Upper lobe of left lung (tissue), 4 donors: ENCODE measurements around the gene TRIML1.

Source experiments
- EP300 ChIP-seq, 4 donors: sonication (generic); formaldehyde crosslinking; IDR thresholded peaks; one replicate each; pipeline ENCODE4 v1.5.1; 2017; ENCODE audit warnings: antibody characterized with exemption in 4 of 4, control low read depth in 2 of 4
- POLR2A ChIP-seq, 4 donors: fragments of 450-650 bp; IDR thresholded peaks; one replicate each; pipeline ENCODE4 v1.5.1; 2016 to 2017; ENCODE audit warnings: antibody characterized with exemption in 4 of 4, mild to moderate bottlenecking in 2 of 4
- POLR2AphosphoS5 ChIP-seq, 2 donors: sonication (generic); formaldehyde crosslinking; IDR thresholded peaks; one replicate each; pipeline ENCODE4 v1.5.1; 2017; ENCODE audit warnings: antibody characterized with exemption in 2 of 2
- TF ChIP-seq, protein P1 (sequence below), 6 experiments: fragments of 450-650 bp in 4 of 6; fragments of 200-600 bp in 2 of 6; sonication (generic) in 2 of 6; IDR thresholded peaks; one replicate each; pipeline ENCODE4 v1.5.1; 2016 to 2019; ENCODE audit warnings: antibody characterized with exemption in 6 of 6

DNA sequence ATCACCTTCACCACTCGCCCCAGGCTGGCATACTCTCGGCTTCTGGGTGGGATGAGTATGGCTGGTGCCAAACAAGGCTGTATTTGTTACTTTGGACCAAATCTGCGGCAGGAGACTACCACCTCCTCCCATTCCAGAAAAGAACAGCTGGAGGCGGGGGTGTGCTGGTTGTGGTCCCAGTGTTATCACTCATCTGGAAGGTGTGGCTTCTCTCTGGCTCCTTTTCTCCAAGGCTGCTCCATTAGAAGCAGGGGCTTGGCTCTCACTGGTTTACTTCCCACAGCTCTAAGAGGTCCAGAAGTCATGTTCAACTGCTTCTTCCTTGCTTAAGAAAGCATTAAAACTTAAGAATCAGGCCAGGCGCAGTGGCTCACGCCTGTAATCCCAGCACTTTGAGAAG lies 27.3 kb upstream of the TRIML1 start:
- TF ChIP-seq POLR2A (IDR thresholded peaks at IDR 0.05) (no peak), POLR2AphosphoS5 (IDR thresholded peaks at IDR 0.05) (no peak), EP300 (IDR thresholded peaks at IDR 0.05) (no peak)
- TF ChIP-seq, protein P1, sequence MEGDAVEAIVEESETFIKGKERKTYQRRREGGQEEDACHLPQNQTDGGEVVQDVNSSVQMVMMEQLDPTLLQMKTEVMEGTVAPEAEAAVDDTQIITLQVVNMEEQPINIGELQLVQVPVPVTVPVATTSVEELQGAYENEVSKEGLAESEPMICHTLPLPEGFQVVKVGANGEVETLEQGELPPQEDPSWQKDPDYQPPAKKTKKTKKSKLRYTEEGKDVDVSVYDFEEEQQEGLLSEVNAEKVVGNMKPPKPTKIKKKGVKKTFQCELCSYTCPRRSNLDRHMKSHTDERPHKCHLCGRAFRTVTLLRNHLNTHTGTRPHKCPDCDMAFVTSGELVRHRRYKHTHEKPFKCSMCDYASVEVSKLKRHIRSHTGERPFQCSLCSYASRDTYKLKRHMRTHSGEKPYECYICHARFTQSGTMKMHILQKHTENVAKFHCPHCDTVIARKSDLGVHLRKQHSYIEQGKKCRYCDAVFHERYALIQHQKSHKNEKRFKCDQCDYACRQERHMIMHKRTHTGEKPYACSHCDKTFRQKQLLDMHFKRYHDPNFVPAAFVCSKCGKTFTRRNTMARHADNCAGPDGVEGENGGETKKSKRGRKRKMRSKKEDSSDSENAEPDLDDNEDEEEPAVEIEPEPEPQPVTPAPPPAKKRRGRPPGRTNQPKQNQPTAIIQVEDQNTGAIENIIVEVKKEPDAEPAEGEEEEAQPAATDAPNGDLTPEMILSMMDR (IDR thresholded peaks at IDR 0.05), result no peak
